ENCODE data around the gene SNAPC5. TPM values are rescaled to one million over a fixed set of nuclear protein-coding genes. Genes with fewer than 3 reads are reported as not detected.

SNAPC5 gene
- total RNA-seq, 1 donor from 2014 or later = 15.0 TPM

- H3K27me3 Mint-ChIP-seq (ENCODE audit: low read depth) = no peaks in the 10 kb centered on the region
- H3K36me3 Mint-ChIP-seq (ENCODE audit: low read depth) = peaks cover 11% of the 10 kb centered on the region
- no peak for TF ChIP-seq CTCF (IDR thresholded peaks at IDR 0.05)
Observed at GRCh38 chr15:66523926-66524325, 26.4 kb upstream of the SNAPC5 start.

GRCh38 chr15:66515901-66516322 is 18.4 kb upstream of the SNAPC5 start:
- Mint-ChIP-seq H3K27ac (ENCODE audit: unreplicated experiment) (no peak overlapping the region), H3K36me3 (ENCODE audit: low read depth) (peaks cover 12% of the 10 kb centered on the region), H3K9me3 (ENCODE audit: low read depth) (no peaks in the 10 kb centered on the region), H3K4me3 (ENCODE audit: unreplicated experiment) (no peak overlapping the region), H3K4me1 (ENCODE audit: low read depth) (no peaks in the 10 kb centered on the region), H3K27me3 (ENCODE audit: low read depth) (no peaks in the 10 kb centered on the region)
- no peak for TF ChIP-seq CTCF (IDR thresholded peaks at IDR 0.05)
- no peak for DNase-seq (ENCODE audit: low spot score)

More at GRCh38 chr15:66523926-66524325, 26.4 kb upstream of the SNAPC5 start:
- no peaks in the 10 kb centered on the region for H3K9me3 Mint-ChIP-seq (ENCODE audit: low read depth)
- no peak for DNase-seq (ENCODE audit: low spot score)
- no peaks in the 10 kb centered on the region for H3K4me1 Mint-ChIP-seq (ENCODE audit: low read depth)
- no peak overlapping the region for H3K27ac Mint-ChIP-seq (ENCODE audit: unreplicated experiment)
- H3K4me3 Mint-ChIP-seq (ENCODE audit: unreplicated experiment) = no peak overlapping the region

- no peaks in the 10 kb centered on the region for H3K4me1 Mint-ChIP-seq (ENCODE audit: low read depth)
- H3K9me3 Mint-ChIP-seq (ENCODE audit: low read depth) = no peaks in the 10 kb centered on the region
- H3K36me3 Mint-ChIP-seq (ENCODE audit: low read depth) = peaks cover 12% of the 10 kb centered on the region
- H3K4me3 Mint-ChIP-seq (ENCODE audit: unreplicated experiment) = no peak overlapping the region
- H3K27me3 Mint-ChIP-seq (ENCODE audit: low read depth) = no peaks in the 10 kb centered on the region
- no peak overlapping the region for H3K27ac Mint-ChIP-seq (ENCODE audit: unreplicated experiment)
- TF ChIP-seq CTCF (IDR thresholded peaks at IDR 0.05) = no peak
- DNase-seq (ENCODE audit: low spot score) = no peak
Observed at GRCh38 chr15:66514586-66514985, 17.0 kb upstream of the SNAPC5 start.

- Mint-ChIP-seq H3K9me3 (ENCODE audit: low read depth) (no peaks in the 10 kb centered on the region), H3K36me3 (ENCODE audit: low read depth) (peaks cover 1% of the 10 kb centered on the region), H3K4me3 (ENCODE audit: unreplicated experiment) (no peak overlapping the region), H3K4me1 (ENCODE audit: low read depth) (peaks cover 23% of the 10 kb centered on the region), H3K27ac (ENCODE audit: unreplicated experiment) (no peak overlapping the region), H3K27me3 (ENCODE audit: low read depth) (no peaks in the 10 kb centered on the region)
- TF ChIP-seq CTCF (IDR thresholded peaks at IDR 0.05) = no peak
- no peak for DNase-seq (ENCODE audit: low spot score)
Observed at GRCh38 chr15:66508293-66508883, 10.8 kb upstream of the SNAPC5 start.

GRCh38 chr15:66505818-66506217 is 8.3 kb upstream of the SNAPC5 start:
- H3K27ac Mint-ChIP-seq (ENCODE audit: unreplicated experiment) = peak overlapping the region; percentile 100
- no peaks in the 10 kb centered on the region for H3K27me3 Mint-ChIP-seq (ENCODE audit: low read depth)
- DNase-seq (ENCODE audit: low spot score) = no peak
- H3K9me3 Mint-ChIP-seq (ENCODE audit: low read depth) = no peaks in the 10 kb centered on the region
- peaks cover 16% of the 10 kb centered on the region for H3K36me3 Mint-ChIP-seq (ENCODE audit: low read depth)
- TF ChIP-seq CTCF (IDR thresholded peaks at IDR 0.05) = no peak
- H3K4me3 Mint-ChIP-seq (ENCODE audit: unreplicated experiment) = peak overlapping the region; percentile 100
- H3K4me1 Mint-ChIP-seq (ENCODE audit: low read depth) = peaks cover 38% of the 10 kb centered on the region
